NCI-H146 (cell line): ENCODE measurements around the gene HLA-DPB1.

Experiments used
- DNase-seq: peaks from one replicate; lab custom pipeline; 2025; lab: John Stamatoyannopoulos, UW

The HLA-DPB1 gene

DNA sequence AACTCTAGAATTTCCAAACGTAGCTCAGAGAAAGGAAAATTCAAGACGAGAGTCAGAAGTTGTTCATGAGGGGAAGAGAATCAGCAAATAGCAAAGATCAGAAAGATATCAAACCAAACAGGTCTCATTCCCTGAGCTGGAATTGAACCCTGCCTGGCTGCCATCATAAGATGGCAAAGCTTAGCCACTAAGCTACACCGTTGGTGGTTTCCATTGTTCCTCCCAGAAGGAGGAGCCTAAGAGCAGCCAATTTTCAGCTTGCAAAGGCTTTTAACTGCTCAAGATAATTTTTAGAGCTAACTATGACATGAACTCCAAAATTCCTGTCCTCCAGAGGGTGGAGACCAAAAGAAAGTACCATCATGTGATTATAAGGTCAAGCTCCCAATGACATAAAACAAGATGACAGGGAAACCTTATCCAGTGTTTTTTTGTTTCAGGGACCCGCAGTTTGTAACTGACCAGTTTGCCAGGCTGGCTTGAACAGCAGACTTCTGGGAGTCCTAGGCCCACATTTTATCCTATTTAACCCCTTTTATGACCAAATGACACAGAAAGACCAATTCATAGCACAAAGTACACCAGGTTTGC lies 60.6 kb downstream of the HLA-DPB1 start:
- DNase-seq, result no peak
